ENCODE data around the gene AFMID. TPM values are rescaled to one million over a fixed set of nuclear protein-coding genes. Genes with fewer than 3 reads are reported as not detected.
A peak's percentile ranks its signal among the peaks of the same experiment; 100 is the strongest.

The AFMID gene
- total and polyA plus RNA-seq, 2 experiments from 2014 or later: 38.0 to 47.5 TPM

- Mint-ChIP-seq H3K27me3 (ENCODE audit: insufficient read depth, low read depth, poor library complexity) (peaks cover 31% of the 10 kb centered on the region), H3K4me3 (no peak overlapping the region), H3K27ac (peak overlapping the region; percentile 37; the same call in 1 of the 2 replicates), H3K4me1 (peaks cover 50% of the 10 kb centered on the region), H3K36me3 (ENCODE audit: low read depth) (peaks cover 72% of the 10 kb centered on the region), H3K9me3 (no peaks in the 10 kb centered on the region; the same call in 1 of the 3 replicates)
- Histone ChIP-seq H3K4me1 (ENCODE audit: insufficient read depth) (peaks cover 16% of the 10 kb centered on the region), H3K4me2 (no peak overlapping the region), H3K9me2 (ENCODE audit: insufficient read depth) (no peaks in the 10 kb centered on the region), H2AFZ (no peak overlapping the region), H3F3A (replicated peaks; ENCODE audit: low read depth) (peaks cover 12% of the 10 kb centered on the region; the same call in 1 of the 2 replicates), H3K27me3 (ENCODE audit: insufficient read depth) (no peaks in the 10 kb centered on the region), H4K20me1 (replicated peaks; ENCODE audit: insufficient read depth) (peaks cover 13% of the 10 kb centered on the region), H3K79me2 (replicated peaks; ENCODE audit: insufficient read depth) (no peaks in the 10 kb centered on the region), H3K4me3 (no peak overlapping the region), H3K27ac (ENCODE audit: low read depth) (0 out of 2 replicates have a peak overlapping the region, but pooled peaks have one; percentile 59), H3K36me3 (ENCODE audit: insufficient read depth) (peaks cover 15% of the 10 kb centered on the region)
- peak; percentile 83 for DNase-seq (ENCODE audit: low spot score)
- peak; percentile 42 for ATAC-seq
- no peak for TF ChIP-seq ZNF331 (CRISPR knock-in tag; IDR thresholded peaks at IDR 0.05; ENCODE audit: low read depth)
- peak; percentile 62 to 76 for TF ChIP-seq CTCF (conservative IDR thresholded peaks at IDR 0.05; ENCODE audit: low read depth in 2 of 2)
Measured at GRCh38 chr17:78174870-78175642, 12.1 kb upstream of the AFMID start.

DNA sequence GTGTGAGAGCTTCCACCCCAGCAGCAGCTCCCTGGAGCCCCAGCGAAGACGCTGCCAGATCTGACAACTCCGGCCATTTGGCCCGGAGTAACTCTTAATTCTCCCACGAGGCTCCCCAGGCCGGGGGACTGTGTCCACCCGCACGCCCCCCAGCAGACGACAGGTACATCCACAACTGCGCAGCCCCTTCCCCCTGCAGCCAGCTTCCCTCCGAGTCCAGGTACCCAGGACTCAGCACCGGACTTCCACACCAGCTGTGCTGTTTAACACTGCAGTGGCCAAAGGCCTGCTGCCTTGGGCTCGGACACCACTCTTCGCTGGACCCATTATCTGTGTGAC, 11.6 kb upstream of the AFMID start:
- Mint-ChIP-seq H3K36me3 (ENCODE audit: low read depth) (peaks cover 78% of the 10 kb centered on the region), H3K4me1 (peaks cover 50% of the 10 kb centered on the region), H3K27me3 (ENCODE audit: insufficient read depth, low read depth, poor library complexity) (peaks cover 28% of the 10 kb centered on the region), H3K4me3 (no peak overlapping the region; the same call in 2 of the 3 replicates), H3K27ac (peak overlapping the region; percentile 65; the same call in 1 of the 2 replicates), H3K9me3 (no peaks in the 10 kb centered on the region; the same call in 1 of the 3 replicates)
- H3K4me3 ChIP-seq: no peak overlapping the region
- no peak for DNase-seq (ENCODE audit: low spot score)
- no peak for ATAC-seq
- peaks cover 16% of the 10 kb centered on the region for H3K4me1 ChIP-seq (ENCODE audit: insufficient read depth)
- 0 out of 2 replicates have a peak, but pooled peaks cover 3% of the 10 kb centered on the region for H3K79me2 ChIP-seq (replicated peaks; ENCODE audit: insufficient read depth)
- H3K36me3 ChIP-seq (ENCODE audit: insufficient read depth): peaks cover 21% of the 10 kb centered on the region
- peak overlapping the region; percentile 59; the same call in 1 of the 2 replicates for H3K27ac ChIP-seq (ENCODE audit: low read depth)
- H4K20me1 ChIP-seq (replicated peaks; ENCODE audit: insufficient read depth): peaks cover 16% of the 10 kb centered on the region
- no peaks in the 10 kb centered on the region for H3K27me3 ChIP-seq (ENCODE audit: insufficient read depth)
- no peaks in the 10 kb centered on the region for H3K9me2 ChIP-seq (ENCODE audit: insufficient read depth)
- H3F3A ChIP-seq (replicated peaks; ENCODE audit: low read depth): peaks cover 13% of the 10 kb centered on the region; the same call in 1 of the 2 replicates
- no peak overlapping the region for H2AFZ ChIP-seq
- H3K4me2 ChIP-seq: no peak overlapping the region
- TF ChIP-seq NANOG (IDR thresholded peaks at IDR 0.05; ENCODE audit: borderline replicate concordance): no peak
- TF ChIP-seq EZH2phosphoT487 (IDR thresholded peaks at IDR 0.05; ENCODE audit: unreplicated experiment): no peak
- TF ChIP-seq, protein P1, sequence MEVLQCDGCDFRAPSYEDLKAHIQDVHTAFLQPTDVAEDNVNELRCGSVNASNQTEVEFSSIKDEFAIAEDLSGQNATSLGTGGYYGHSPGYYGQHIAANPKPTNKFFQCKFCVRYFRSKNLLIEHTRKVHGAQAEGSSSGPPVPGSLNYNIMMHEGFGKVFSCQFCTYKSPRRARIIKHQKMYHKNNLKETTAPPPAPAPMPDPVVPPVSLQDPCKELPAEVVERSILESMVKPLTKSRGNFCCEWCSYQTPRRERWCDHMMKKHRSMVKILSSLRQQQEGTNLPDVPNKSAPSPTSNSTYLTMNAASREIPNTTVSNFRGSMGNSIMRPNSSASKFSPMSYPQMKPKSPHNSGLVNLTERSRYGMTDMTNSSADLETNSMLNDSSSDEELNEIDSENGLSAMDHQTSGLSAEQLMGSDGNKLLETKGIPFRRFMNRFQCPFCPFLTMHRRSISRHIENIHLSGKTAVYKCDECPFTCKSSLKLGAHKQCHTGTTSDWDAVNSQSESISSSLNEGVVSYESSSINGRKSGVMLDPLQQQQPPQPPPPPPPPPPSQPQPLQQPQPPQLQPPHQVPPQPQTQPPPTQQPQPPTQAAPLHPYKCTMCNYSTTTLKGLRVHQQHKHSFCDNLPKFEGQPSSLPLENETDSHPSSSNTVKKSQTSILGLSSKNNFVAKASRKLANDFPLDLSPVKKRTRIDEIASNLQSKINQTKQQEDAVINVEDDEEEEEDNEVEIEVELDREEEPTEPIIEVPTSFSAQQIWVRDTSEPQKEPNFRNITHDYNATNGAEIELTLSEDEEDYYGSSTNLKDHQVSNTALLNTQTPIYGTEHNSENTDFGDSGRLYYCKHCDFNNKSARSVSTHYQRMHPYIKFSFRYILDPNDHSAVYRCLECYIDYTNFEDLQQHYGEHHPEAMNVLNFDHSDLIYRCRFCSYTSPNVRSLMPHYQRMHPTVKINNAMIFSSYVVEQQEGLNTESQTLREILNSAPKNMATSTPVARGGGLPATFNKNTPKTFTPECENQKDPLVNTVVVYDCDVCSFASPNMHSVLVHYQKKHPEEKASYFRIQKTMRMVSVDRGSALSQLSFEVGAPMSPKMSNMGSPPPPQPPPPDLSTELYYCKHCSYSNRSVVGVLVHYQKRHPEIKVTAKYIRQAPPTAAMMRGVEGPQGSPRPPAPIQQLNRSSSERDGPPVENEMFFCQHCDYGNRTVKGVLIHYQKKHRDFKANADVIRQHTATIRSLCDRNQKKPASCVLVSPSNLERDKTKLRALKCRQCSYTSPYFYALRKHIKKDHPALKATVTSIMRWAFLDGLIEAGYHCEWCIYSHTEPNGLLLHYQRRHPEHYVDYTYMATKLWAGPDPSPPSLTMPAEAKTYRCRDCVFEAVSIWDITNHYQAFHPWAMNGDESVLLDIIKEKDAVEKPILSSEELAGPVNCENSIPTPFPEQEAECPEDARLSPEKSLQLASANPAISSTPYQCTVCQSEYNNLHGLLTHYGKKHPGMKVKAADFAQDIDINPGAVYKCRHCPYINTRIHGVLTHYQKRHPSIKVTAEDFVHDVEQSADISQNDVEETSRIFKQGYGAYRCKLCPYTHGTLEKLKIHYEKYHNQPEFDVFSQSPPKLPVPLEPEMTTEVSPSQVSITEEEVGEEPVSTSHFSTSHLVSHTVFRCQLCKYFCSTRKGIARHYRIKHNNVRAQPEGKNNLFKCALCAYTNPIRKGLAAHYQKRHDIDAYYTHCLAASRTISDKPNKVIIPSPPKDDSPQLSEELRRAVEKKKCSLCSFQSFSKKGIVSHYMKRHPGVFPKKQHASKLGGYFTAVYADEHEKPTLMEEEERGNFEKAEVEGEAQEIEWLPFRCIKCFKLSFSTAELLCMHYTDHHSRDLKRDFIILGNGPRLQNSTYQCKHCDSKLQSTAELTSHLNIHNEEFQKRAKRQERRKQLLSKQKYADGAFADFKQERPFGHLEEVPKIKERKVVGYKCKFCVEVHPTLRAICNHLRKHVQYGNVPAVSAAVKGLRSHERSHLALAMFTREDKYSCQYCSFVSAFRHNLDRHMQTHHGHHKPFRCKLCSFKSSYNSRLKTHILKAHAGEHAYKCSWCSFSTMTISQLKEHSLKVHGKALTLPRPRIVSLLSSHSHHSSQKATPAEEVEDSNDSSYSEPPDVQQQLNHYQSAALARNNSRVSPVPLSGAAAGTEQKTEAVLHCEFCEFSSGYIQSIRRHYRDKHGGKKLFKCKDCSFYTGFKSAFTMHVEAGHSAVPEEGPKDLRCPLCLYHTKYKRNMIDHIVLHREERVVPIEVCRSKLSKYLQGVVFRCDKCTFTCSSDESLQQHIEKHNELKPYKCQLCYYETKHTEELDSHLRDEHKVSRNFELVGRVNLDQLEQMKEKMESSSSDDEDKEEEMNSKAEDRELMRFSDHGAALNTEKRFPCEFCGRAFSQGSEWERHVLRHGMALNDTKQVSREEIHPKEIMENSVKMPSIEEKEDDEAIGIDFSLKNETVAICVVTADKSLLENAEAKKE (CRISPR knock-in tag; IDR thresholded peaks at IDR 0.05): no peak
- TF ChIP-seq CREB1 (CRISPR knock-in tag; IDR thresholded peaks at IDR 0.05; ENCODE audit: low read depth): no peak
- no peak for TF ChIP-seq CTCF (conservative IDR thresholded peaks at IDR 0.05; ENCODE audit: low read depth in 2 of 2)
- TF ChIP-seq POLR2AphosphoS5 (IDR thresholded peaks at IDR 0.05; ENCODE audit: low read depth): no peak
